Measurements from ENCODE around the gene RBMX. TPM values are rescaled to one million over a fixed set of nuclear protein-coding genes. Genes with fewer than 3 reads are reported as not detected.
"Not testable (repeated sequence)": the region's sequence is repeated elsewhere in the genome, so short reads cannot be mapped to it uniquely, and the experiment has no call there.

RBMX gene
- total RNA-seq, 2 donors from 2014 or later = 170 to 211 TPM

DNA sequence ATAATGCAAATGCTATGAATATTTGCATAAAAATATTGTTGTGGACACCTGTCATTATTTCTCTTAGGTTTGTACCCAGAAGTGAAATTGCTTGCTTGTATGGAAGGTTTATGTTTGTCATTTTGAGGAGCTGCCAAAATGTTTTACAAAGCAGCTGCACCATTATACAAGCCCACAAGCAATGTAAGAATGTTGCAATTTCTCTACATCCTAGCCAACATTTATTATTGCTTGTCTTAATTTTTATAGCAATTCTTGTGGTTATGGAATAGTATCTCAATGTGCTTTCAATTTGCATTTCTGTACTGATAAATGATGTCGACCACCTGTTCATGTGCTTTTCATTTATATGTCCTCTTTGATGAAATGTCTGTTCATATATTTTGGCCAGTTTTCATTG is 18.7 kb upstream of the RBMX start:
- Mint-ChIP-seq H3K27ac (no peak overlapping the region), H3K27me3 (peaks cover 0 to 3% of the 10 kb centered on the region in 2 donors), H3K9me3 (no peaks in the 10 kb centered on the region), H3K4me1 (ENCODE audit: low read depth in 2 of 2) (no peaks in the 10 kb centered on the region), H3K4me3 (no peak overlapping the region), H3K36me3 (no peaks in the 10 kb centered on the region)
- no peak for DNase-seq (ENCODE audit: low spot score)
- no peak for ATAC-seq

DNA sequence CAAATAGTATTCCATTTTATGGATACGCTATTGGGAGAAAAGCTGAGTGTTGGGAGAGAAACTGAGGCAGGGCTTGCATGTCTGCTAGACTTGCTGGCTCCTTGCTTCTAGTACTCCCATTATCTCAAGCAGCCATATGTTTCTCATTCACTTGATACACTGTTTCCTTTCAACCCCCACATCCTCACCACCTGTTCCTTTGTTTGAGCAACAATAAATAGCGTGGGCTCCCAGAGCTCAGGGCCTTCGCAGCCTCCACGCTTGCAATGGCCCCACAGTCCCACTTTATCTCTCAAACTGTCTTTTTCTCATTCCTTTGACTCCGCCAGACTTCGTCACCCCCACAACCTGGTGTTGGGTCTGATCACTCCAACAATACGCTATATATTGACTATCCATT is 18.2 kb upstream of the RBMX start:
- H3K27ac Mint-ChIP-seq; H3K9me3 Mint-ChIP-seq; H3K36me3 Mint-ChIP-seq; H3K4me3 Mint-ChIP-seq; H3K4me1 Mint-ChIP-seq (ENCODE audit: low read depth in 2 of 2); DNase-seq (ENCODE audit: low spot score); ATAC-seq; H3K27me3 Mint-ChIP-seq: not testable (repeated sequence)

DNA sequence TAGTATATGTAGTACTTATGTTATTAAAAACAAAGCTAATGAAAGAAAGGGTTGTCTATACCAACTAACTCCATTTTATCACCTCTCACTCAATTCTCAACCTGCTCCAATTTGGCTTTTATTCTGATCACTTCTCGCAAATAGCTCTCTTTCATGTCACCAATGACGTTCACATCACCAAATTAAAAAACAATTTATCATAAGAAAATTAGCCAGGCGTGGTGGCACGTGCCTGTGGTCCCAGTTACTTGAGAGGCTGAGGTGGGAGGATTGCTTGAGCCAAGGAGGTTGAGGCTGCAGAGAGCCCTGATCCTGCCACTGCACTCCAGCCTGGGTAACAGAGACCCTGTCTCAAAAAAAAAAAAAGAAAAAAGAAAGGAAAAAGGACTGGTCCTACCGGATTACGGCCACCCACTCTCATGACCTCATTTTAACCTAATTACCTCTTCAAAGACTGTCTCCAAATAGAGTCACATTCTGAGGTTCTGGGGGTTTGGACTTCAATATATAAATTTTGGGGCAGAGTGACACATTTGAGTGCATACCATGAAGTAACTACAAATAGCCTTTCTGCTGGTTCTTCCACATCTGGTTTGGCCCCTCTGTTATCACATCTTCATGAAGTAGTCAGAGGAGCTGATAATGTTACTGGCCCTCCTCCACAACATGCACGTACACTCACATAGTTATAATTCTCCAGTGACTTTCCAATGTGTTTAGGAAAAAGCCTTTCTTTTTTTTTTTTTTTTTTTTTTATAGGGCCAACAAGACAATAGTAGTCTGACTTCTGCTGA is 15.8 kb upstream of the RBMX start:
- Mint-ChIP-seq H3K36me3 (no peaks in the 10 kb centered on the region), H3K4me1 (ENCODE audit: low read depth in 2 of 2) (no peaks in the 10 kb centered on the region), H3K27ac (no peak overlapping the region), H3K27me3 (peaks cover 0 to 3% of the 10 kb centered on the region in 2 donors), H3K9me3 (no peaks in the 10 kb centered on the region), H3K4me3 (no peak overlapping the region)
- ATAC-seq (no peak), DNase-seq (ENCODE audit: low spot score) (no peak)

GRCh38 chrX:136892412-136892811 is 11.9 kb upstream of the RBMX start:
- Mint-ChIP-seq H3K4me3 (no peak overlapping the region), H3K9me3 (no peaks in the 10 kb centered on the region), H3K27me3 (no peaks in the 10 kb centered on the region), H3K4me1 (ENCODE audit: low read depth in 2 of 2) (no peaks in the 10 kb centered on the region), H3K27ac (no peak overlapping the region), H3K36me3 (no peaks in the 10 kb centered on the region)
- DNase-seq (ENCODE audit: low spot score) (no peak), ATAC-seq (no peak)

DNA sequence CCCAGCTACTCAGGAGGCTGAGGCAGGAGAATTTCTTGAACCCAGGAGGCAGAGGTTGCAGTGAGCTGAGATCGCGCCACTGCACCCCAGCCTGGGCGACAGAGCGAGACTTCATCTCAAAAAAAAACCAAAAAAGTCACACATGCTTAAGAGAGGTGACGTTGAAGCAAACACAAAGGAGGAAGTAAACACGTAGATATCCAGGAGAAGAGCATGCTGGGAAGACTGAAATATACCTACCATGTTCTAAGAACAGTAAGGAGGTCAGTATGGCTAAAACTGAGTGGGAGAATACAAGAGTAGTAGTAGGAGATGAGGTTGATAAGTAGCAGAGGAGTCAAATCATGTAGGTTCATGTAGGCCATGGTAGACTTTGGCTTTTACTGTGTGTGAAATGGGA is 10.1 kb upstream of the RBMX start:
- H3K9me3 Mint-ChIP-seq; H3K36me3 Mint-ChIP-seq; H3K4me3 Mint-ChIP-seq; DNase-seq (ENCODE audit: low spot score); H3K27ac Mint-ChIP-seq; ATAC-seq; H3K4me1 Mint-ChIP-seq (ENCODE audit: low read depth in 2 of 2); H3K27me3 Mint-ChIP-seq: not testable (repeated sequence)

- Mint-ChIP-seq H3K4me3 (no peak overlapping the region), H3K9me3 (no peaks in the 10 kb centered on the region), H3K27me3 (no peaks in the 10 kb centered on the region), H3K4me1 (ENCODE audit: low read depth in 2 of 2) (peaks cover 0 to 2% of the 10 kb centered on the region in 2 donors), H3K36me3 (no peaks in the 10 kb centered on the region), H3K27ac (no peak overlapping the region)
- ATAC-seq (no peak), DNase-seq (ENCODE audit: low spot score) (no peak)
These were observed 8.7 kb upstream of the RBMX start for GRCh38 chrX:136889269-136889668.

GRCh38 chrX:136880003-136880451 is 498 bp downstream of the RBMX start:
- peak overlapping the region; percentile 97 to 98 for H3K27ac Mint-ChIP-seq
- no peak for DNase-seq (ENCODE audit: low spot score)
- H3K4me3 Mint-ChIP-seq = peak overlapping the region; percentile 97
- peak; percentile 44 to 54 for ATAC-seq
- peaks cover 0 to 3% of the 10 kb centered on the region in 2 donors for H3K27me3 Mint-ChIP-seq
- peaks cover 10% of the 10 kb centered on the region for H3K36me3 Mint-ChIP-seq
- H3K9me3 Mint-ChIP-seq = no peaks in the 10 kb centered on the region
- peaks cover 6 to 13% of the 10 kb centered on the region in 2 donors for H3K4me1 Mint-ChIP-seq (ENCODE audit: low read depth in 2 of 2)

GRCh38 chrX:136879001-136879687 is 1.4 kb downstream of the RBMX start:
- DNase-seq (ENCODE audit: low spot score) (no peak), ATAC-seq (no peak)
- H3K4me1 Mint-ChIP-seq (ENCODE audit: low read depth in 2 of 2) = peaks cover 6 to 13% of the 10 kb centered on the region in 2 donors
- no peaks in the 10 kb centered on the region for H3K9me3 Mint-ChIP-seq
- peaks cover 0 to 3% of the 10 kb centered on the region in 2 donors for H3K27me3 Mint-ChIP-seq
- H3K4me3 Mint-ChIP-seq = peak overlapping the region; percentile 97
- H3K36me3 Mint-ChIP-seq = peaks cover 10% of the 10 kb centered on the region
- H3K27ac Mint-ChIP-seq = peak overlapping the region; percentile 97 to 98

DNA sequence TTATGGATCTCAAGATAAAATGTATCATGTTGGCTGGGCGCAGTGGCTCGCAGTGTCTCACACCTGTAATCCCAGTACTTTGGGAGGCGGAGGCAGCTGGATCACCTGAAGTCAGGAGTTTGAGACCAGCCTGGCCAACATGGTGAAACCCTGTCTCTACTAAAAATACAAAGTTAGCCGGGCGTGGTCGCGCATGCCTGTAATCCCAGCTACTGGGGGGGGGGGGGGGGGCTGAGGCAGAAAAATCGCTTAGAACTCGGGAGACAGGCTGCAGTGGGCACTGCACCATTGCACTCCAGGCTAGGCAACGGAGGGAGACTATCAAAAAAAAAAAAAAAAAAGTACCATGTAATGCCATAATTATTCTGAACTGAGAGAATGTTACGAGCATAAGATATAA is 2.1 kb downstream of the RBMX start:
- H3K4me3 Mint-ChIP-seq = peak overlapping the region; percentile 97
- peaks cover 6 to 13% of the 10 kb centered on the region in 2 donors for H3K4me1 Mint-ChIP-seq (ENCODE audit: low read depth in 2 of 2)
- peak overlapping the region in 1 of 2 donors; percentile 49 for H3K27ac Mint-ChIP-seq
- H3K36me3 Mint-ChIP-seq = peaks cover 10% of the 10 kb centered on the region
- ATAC-seq = no peak
- peaks cover 0 to 3% of the 10 kb centered on the region in 2 donors for H3K27me3 Mint-ChIP-seq
- H3K9me3 Mint-ChIP-seq = no peaks in the 10 kb centered on the region
- no peak for DNase-seq (ENCODE audit: low spot score)

- not testable (repeated sequence) for H3K9me3 Mint-ChIP-seq; DNase-seq (ENCODE audit: low spot score); H3K27me3 Mint-ChIP-seq; H3K27ac Mint-ChIP-seq; H3K4me3 Mint-ChIP-seq; ATAC-seq
- peaks cover 16% of the 10 kb centered on the region for H3K36me3 Mint-ChIP-seq
- H3K4me1 Mint-ChIP-seq (ENCODE audit: low read depth in 2 of 2) = peaks cover 8 to 14% of the 10 kb centered on the region in 2 donors
These were observed 6.4 kb downstream of the RBMX start for GRCh38 chrX:136874114-136874513.

- Mint-ChIP-seq H3K4me1 (ENCODE audit: low read depth in 2 of 2) (peaks cover 8 to 10% of the 10 kb centered on the region in 2 donors), H3K36me3 (peaks cover 16% of the 10 kb centered on the region)
- H3K4me3 Mint-ChIP-seq; H3K9me3 Mint-ChIP-seq; DNase-seq (ENCODE audit: low spot score); H3K27me3 Mint-ChIP-seq; ATAC-seq; H3K27ac Mint-ChIP-seq: not testable (repeated sequence)
These were observed 7.3 kb downstream of the RBMX start for GRCh38 chrX:136873210-136873609.

DNA sequence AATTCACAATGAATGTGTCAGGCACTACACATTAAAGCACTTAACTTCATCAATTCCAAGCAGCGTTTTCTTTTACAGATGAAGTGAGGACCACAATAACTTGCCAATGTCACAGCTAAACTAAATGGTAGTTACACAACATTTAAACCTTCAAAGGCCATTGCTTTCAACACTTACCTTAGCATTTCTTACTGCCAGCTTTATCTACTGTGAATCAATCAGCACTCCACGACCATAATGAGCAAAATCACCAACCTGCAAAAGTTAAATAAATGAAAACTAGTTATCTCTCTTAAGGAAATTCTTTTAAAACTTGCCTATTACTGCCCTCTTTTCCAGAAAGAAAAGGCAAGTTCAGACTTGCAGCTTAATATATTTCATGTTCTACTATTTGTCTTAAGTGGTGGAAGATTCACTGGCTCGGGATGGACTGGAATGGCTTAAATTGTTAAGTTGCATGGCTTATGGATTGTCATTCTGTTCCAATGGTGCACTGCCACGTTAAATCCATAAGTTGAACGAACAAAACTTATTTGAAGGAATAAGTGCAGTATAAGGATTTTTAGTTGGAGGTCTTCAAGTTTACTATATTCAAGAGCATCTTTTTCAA is 8.3 kb downstream of the RBMX start:
- ATAC-seq (no peak), DNase-seq (ENCODE audit: low spot score) (no peak)
- Mint-ChIP-seq H3K4me3 (no peak overlapping the region), H3K36me3 (peaks cover 16% of the 10 kb centered on the region), H3K27ac (peak overlapping the region in 1 of 2 donors; percentile 23), H3K9me3 (no peaks in the 10 kb centered on the region), H3K4me1 (ENCODE audit: low read depth in 2 of 2) (peaks cover 10 to 16% of the 10 kb centered on the region in 2 donors), H3K27me3 (no peaks in the 10 kb centered on the region)

- Mint-ChIP-seq H3K4me3 (peak overlapping the region; percentile 52), H3K27ac (peak overlapping the region; percentile 5 to 61), H3K27me3 (peaks cover 0 to 2% of the 10 kb centered on the region in 2 donors), H3K36me3 (peaks cover 16% of the 10 kb centered on the region), H3K4me1 (ENCODE audit: low read depth in 2 of 2) (peaks cover 14 to 19% of the 10 kb centered on the region in 2 donors), H3K9me3 (no peaks in the 10 kb centered on the region)
- no peak for DNase-seq (ENCODE audit: low spot score)
- no peak for ATAC-seq
These were observed 10.5 kb downstream of the RBMX start for GRCh38 chrX:136870064-136870463.

Data from natural killer cell treated with Interleukin-12 subunit alpha and Interleukin-12 subunit beta and Interleukin-15 and Interleukin-18, amount 100 ng/mL, for 72 hours (primary cell).